ENCODE results near the gene EPHB1. TPM values are rescaled to one million over a fixed set of nuclear protein-coding genes. Genes with fewer than 3 reads are reported as not detected.

The EPHB1 gene
- total RNA-seq, 1 donor: 1.3 TPM

GRCh38 chr3:134765468-134765867, 29.6 kb upstream of the EPHB1 start:
- no peak for DNase-seq (ENCODE audit: low read depth)
- H3K4me3 ChIP-seq (ENCODE audit: low read depth, low read length): no peak overlapping the region
- no peak for TF ChIP-seq CTCF (IDR thresholded peaks at IDR 0.05; ENCODE audit: insufficient read depth, low read depth, low read length)

- DNase-seq (ENCODE audit: low read depth): no peak
- H3K4me3 ChIP-seq (ENCODE audit: low read depth, low read length): no peak overlapping the region
- no peak for TF ChIP-seq CTCF (IDR thresholded peaks at IDR 0.05; ENCODE audit: insufficient read depth, low read depth, low read length)
These were observed 28.8 kb upstream of the EPHB1 start for GRCh38 chr3:134766290-134766689.

- TF ChIP-seq CTCF (IDR thresholded peaks at IDR 0.05; ENCODE audit: insufficient read depth, low read depth, low read length): no peak
- no peak overlapping the region for H3K4me3 ChIP-seq (ENCODE audit: low read depth, low read length)
- DNase-seq (ENCODE audit: low read depth): no peak
These were observed 26.9 kb upstream of the EPHB1 start for GRCh38 chr3:134768116-134768515.

GRCh38 chr3:134768837-134769236, 26.2 kb upstream of the EPHB1 start:
- no peak for TF ChIP-seq CTCF (IDR thresholded peaks at IDR 0.05; ENCODE audit: insufficient read depth, low read depth, low read length)
- H3K4me3 ChIP-seq (ENCODE audit: low read depth, low read length): no peak overlapping the region
- DNase-seq (ENCODE audit: low read depth): no peak

GRCh38 chr3:134769287-134769868, 25.7 kb upstream of the EPHB1 start:
- no peak overlapping the region for H3K4me3 ChIP-seq (ENCODE audit: low read depth, low read length)
- no peak for TF ChIP-seq CTCF (IDR thresholded peaks at IDR 0.05; ENCODE audit: insufficient read depth, low read depth, low read length)
- no peak for DNase-seq (ENCODE audit: low read depth)

GRCh38 chr3:134772011-134772410, 23.0 kb upstream of the EPHB1 start:
- DNase-seq (ENCODE audit: low read depth): no peak
- H3K4me3 ChIP-seq (ENCODE audit: low read depth, low read length): no peak overlapping the region
- no peak for TF ChIP-seq CTCF (IDR thresholded peaks at IDR 0.05; ENCODE audit: insufficient read depth, low read depth, low read length)

- no peak for DNase-seq (ENCODE audit: low read depth)
- no peak overlapping the region for H3K4me3 ChIP-seq (ENCODE audit: low read depth, low read length)
- no peak for TF ChIP-seq CTCF (IDR thresholded peaks at IDR 0.05; ENCODE audit: insufficient read depth, low read depth, low read length)
These were observed 22.5 kb upstream of the EPHB1 start for GRCh38 chr3:134772591-134772990.
